ENCODE data around the gene RAB11A.
"Not testable (repeated sequence)": the region's sequence is repeated elsewhere in the genome, so short reads cannot be mapped to it uniquely, and the experiment has no call there.

Gene RAB11A

GRCh38 chr15:65841121-65841930 is 28.0 kb upstream of the RAB11A start:
- Histone ChIP-seq H3K27ac (ENCODE audit: low read depth, low read length) (no peak overlapping the region), H3K4me3 (ENCODE audit: low read depth in 1 of 2, low read length in 2 of 2) (no peak overlapping the region), H3K27me3 (ENCODE audit: control insufficient read depth in 1 of 2, insufficient read depth in 2 of 2, low read length in 2 of 2) (no peaks in the 10 kb centered on the region), H3K36me3 (ENCODE audit: control insufficient read depth in 1 of 2, insufficient read depth in 2 of 2, low read length in 2 of 2) (no peaks in the 10 kb centered on the region), H3K4me1 (ENCODE audit: control insufficient read depth in 1 of 2, insufficient read depth in 2 of 2, low read length in 2 of 2) (no peaks in the 10 kb centered on the region), H3K9ac (ENCODE audit: low read depth in 1 of 2, low read length in 2 of 2) (no peak overlapping the region), H3K9me3 (ENCODE audit: control insufficient read depth in 1 of 2, low read length in 2 of 2) (no peaks in the 10 kb centered on the region)

GRCh38 chr15:65845826-65846519 is 23.3 kb upstream of the RAB11A start:
- Histone ChIP-seq H3K9me3 (ENCODE audit: control insufficient read depth in 1 of 2, low read length in 2 of 2) (no peaks in the 10 kb centered on the region), H3K4me3 (ENCODE audit: low read depth in 1 of 2, low read length in 2 of 2) (no peak overlapping the region), H3K27me3 (ENCODE audit: control insufficient read depth in 1 of 2, insufficient read depth in 2 of 2, low read length in 2 of 2) (no peaks in the 10 kb centered on the region), H3K36me3 (ENCODE audit: control insufficient read depth in 1 of 2, insufficient read depth in 2 of 2, low read length in 2 of 2) (no peaks in the 10 kb centered on the region), H3K4me1 (ENCODE audit: control insufficient read depth in 1 of 2, insufficient read depth in 2 of 2, low read length in 2 of 2) (peaks cover 0 to 7% of the 10 kb centered on the region in 2 donors), H3K27ac (ENCODE audit: low read depth, low read length) (no peak overlapping the region), H3K9ac (ENCODE audit: low read depth in 1 of 2, low read length in 2 of 2) (no peak overlapping the region)

GRCh38 chr15:65847989-65848388 is 21.3 kb upstream of the RAB11A start:
- H3K4me1 ChIP-seq (ENCODE audit: control insufficient read depth in 1 of 2, insufficient read depth in 2 of 2, low read length in 2 of 2) = peaks cover 0 to 7% of the 10 kb centered on the region in 2 donors
- no peaks in the 10 kb centered on the region for H3K9me3 ChIP-seq (ENCODE audit: control insufficient read depth in 1 of 2, low read length in 2 of 2)
- H3K9ac ChIP-seq (ENCODE audit: low read depth in 1 of 2, low read length in 2 of 2) = no peak overlapping the region
- H3K36me3 ChIP-seq (ENCODE audit: control insufficient read depth in 1 of 2, insufficient read depth in 2 of 2, low read length in 2 of 2) = no peaks in the 10 kb centered on the region
- no peak overlapping the region for H3K4me3 ChIP-seq (ENCODE audit: low read depth in 1 of 2, low read length in 2 of 2)
- H3K27ac ChIP-seq (ENCODE audit: low read depth, low read length) = no peak overlapping the region
- no peaks in the 10 kb centered on the region for H3K27me3 ChIP-seq (ENCODE audit: control insufficient read depth in 1 of 2, insufficient read depth in 2 of 2, low read length in 2 of 2)

GRCh38 chr15:65851981-65852380 is 17.3 kb upstream of the RAB11A start:
- no peak overlapping the region for H3K9ac ChIP-seq (ENCODE audit: low read depth in 1 of 2, low read length in 2 of 2)
- H3K36me3 ChIP-seq (ENCODE audit: control insufficient read depth in 1 of 2, insufficient read depth in 2 of 2, low read length in 2 of 2) = no peaks in the 10 kb centered on the region
- H3K27me3 ChIP-seq (ENCODE audit: control insufficient read depth in 1 of 2, insufficient read depth in 2 of 2, low read length in 2 of 2) = no peaks in the 10 kb centered on the region
- peaks cover 0 to 7% of the 10 kb centered on the region in 2 donors for H3K4me1 ChIP-seq (ENCODE audit: control insufficient read depth in 1 of 2, insufficient read depth in 2 of 2, low read length in 2 of 2)
- H3K9me3 ChIP-seq (ENCODE audit: control insufficient read depth in 1 of 2, low read length in 2 of 2) = no peaks in the 10 kb centered on the region
- no peak overlapping the region for H3K4me3 ChIP-seq (ENCODE audit: low read depth in 1 of 2, low read length in 2 of 2)
- no peak overlapping the region for H3K27ac ChIP-seq (ENCODE audit: low read depth, low read length)

GRCh38 chr15:65856821-65857455 is 12.4 kb upstream of the RAB11A start:
- Histone ChIP-seq H3K27ac (ENCODE audit: low read depth, low read length) (no peak overlapping the region), H3K36me3 (ENCODE audit: control insufficient read depth in 1 of 2, insufficient read depth in 2 of 2, low read length in 2 of 2) (no peaks in the 10 kb centered on the region), H3K4me3 (ENCODE audit: low read depth in 1 of 2, low read length in 2 of 2) (no peak overlapping the region), H3K27me3 (ENCODE audit: control insufficient read depth in 1 of 2, insufficient read depth in 2 of 2, low read length in 2 of 2) (no peaks in the 10 kb centered on the region), H3K9ac (ENCODE audit: low read depth in 1 of 2, low read length in 2 of 2) (no peak overlapping the region), H3K4me1 (ENCODE audit: control insufficient read depth in 1 of 2, insufficient read depth in 2 of 2, low read length in 2 of 2) (no peaks in the 10 kb centered on the region), H3K9me3 (ENCODE audit: control insufficient read depth in 1 of 2, low read length in 2 of 2) (no peaks in the 10 kb centered on the region)

GRCh38 chr15:65857718-65858402 is 11.4 kb upstream of the RAB11A start:
- Histone ChIP-seq H3K4me3 (ENCODE audit: low read depth in 1 of 2, low read length in 2 of 2) (no peak overlapping the region), H3K36me3 (ENCODE audit: control insufficient read depth in 1 of 2, insufficient read depth in 2 of 2, low read length in 2 of 2) (no peaks in the 10 kb centered on the region), H3K9ac (ENCODE audit: low read depth in 1 of 2, low read length in 2 of 2) (no peak overlapping the region), H3K4me1 (ENCODE audit: control insufficient read depth in 1 of 2, insufficient read depth in 2 of 2, low read length in 2 of 2) (no peaks in the 10 kb centered on the region), H3K27ac (ENCODE audit: low read depth, low read length) (no peak overlapping the region), H3K27me3 (ENCODE audit: control insufficient read depth in 1 of 2, insufficient read depth in 2 of 2, low read length in 2 of 2) (no peaks in the 10 kb centered on the region), H3K9me3 (ENCODE audit: control insufficient read depth in 1 of 2, low read length in 2 of 2) (no peaks in the 10 kb centered on the region)

GRCh38 chr15:65862682-65863081 is 6.6 kb upstream of the RAB11A start:
- Histone ChIP-seq H3K9me3 (ENCODE audit: control insufficient read depth in 1 of 2, low read length in 2 of 2) (no peaks in the 10 kb centered on the region), H3K36me3 (ENCODE audit: control insufficient read depth in 1 of 2, insufficient read depth in 2 of 2, low read length in 2 of 2) (no peaks in the 10 kb centered on the region), H3K4me3 (ENCODE audit: low read depth in 1 of 2, low read length in 2 of 2) (no peak overlapping the region), H3K27me3 (ENCODE audit: control insufficient read depth in 1 of 2, insufficient read depth in 2 of 2, low read length in 2 of 2) (no peaks in the 10 kb centered on the region), H3K4me1 (ENCODE audit: control insufficient read depth in 1 of 2, insufficient read depth in 2 of 2, low read length in 2 of 2) (no peaks in the 10 kb centered on the region), H3K9ac (ENCODE audit: low read depth in 1 of 2, low read length in 2 of 2) (no peak overlapping the region), H3K27ac (ENCODE audit: low read depth, low read length) (no peak overlapping the region)

GRCh38 chr15:65863106-65863505 is 6.2 kb upstream of the RAB11A start:
- Histone ChIP-seq H3K4me3 (ENCODE audit: low read depth in 1 of 2, low read length in 2 of 2) (no peak overlapping the region), H3K27me3 (ENCODE audit: control insufficient read depth in 1 of 2, insufficient read depth in 2 of 2, low read length in 2 of 2) (no peaks in the 10 kb centered on the region), H3K27ac (ENCODE audit: low read depth, low read length) (no peak overlapping the region), H3K36me3 (ENCODE audit: control insufficient read depth in 1 of 2, insufficient read depth in 2 of 2, low read length in 2 of 2) (no peaks in the 10 kb centered on the region), H3K4me1 (ENCODE audit: control insufficient read depth in 1 of 2, insufficient read depth in 2 of 2, low read length in 2 of 2) (no peaks in the 10 kb centered on the region), H3K9ac (ENCODE audit: low read depth in 1 of 2, low read length in 2 of 2) (no peak overlapping the region), H3K9me3 (ENCODE audit: control insufficient read depth in 1 of 2, low read length in 2 of 2) (no peaks in the 10 kb centered on the region)

GRCh38 chr15:65867244-65867643 is 2.0 kb upstream of the RAB11A start:
- Histone ChIP-seq H3K27me3 (ENCODE audit: control insufficient read depth in 1 of 2, insufficient read depth in 2 of 2, low read length in 2 of 2) (no peaks in the 10 kb centered on the region), H3K4me1 (ENCODE audit: control insufficient read depth in 1 of 2, insufficient read depth in 2 of 2, low read length in 2 of 2) (peaks cover 6 to 9% of the 10 kb centered on the region in 2 donors), H3K9me3 (ENCODE audit: control insufficient read depth in 1 of 2, low read length in 2 of 2) (no peaks in the 10 kb centered on the region), H3K36me3 (ENCODE audit: control insufficient read depth in 1 of 2, insufficient read depth in 2 of 2, low read length in 2 of 2) (no peaks in the 10 kb centered on the region), H3K9ac (ENCODE audit: low read depth in 1 of 2, low read length in 2 of 2) (no peak overlapping the region), H3K4me3 (ENCODE audit: low read depth in 1 of 2, low read length in 2 of 2) (no peak overlapping the region), H3K27ac (ENCODE audit: low read depth, low read length) (no peak overlapping the region)

- not testable (repeated sequence) for H3K9ac ChIP-seq (ENCODE audit: low read depth in 1 of 2, low read length in 2 of 2); H3K36me3 ChIP-seq (ENCODE audit: control insufficient read depth in 1 of 2, insufficient read depth in 2 of 2, low read length in 2 of 2); H3K27me3 ChIP-seq (ENCODE audit: control insufficient read depth in 1 of 2, insufficient read depth in 2 of 2, low read length in 2 of 2); H3K27ac ChIP-seq (ENCODE audit: low read depth, low read length); H3K9me3 ChIP-seq (ENCODE audit: control insufficient read depth in 1 of 2, low read length in 2 of 2); H3K4me1 ChIP-seq (ENCODE audit: control insufficient read depth in 1 of 2, insufficient read depth in 2 of 2, low read length in 2 of 2); H3K4me3 ChIP-seq (ENCODE audit: low read depth in 1 of 2, low read length in 2 of 2)
These were observed 1.4 kb upstream of the RAB11A start for GRCh38 chr15:65867933-65868332.

All from duodenal mucosa (tissue), 2 donors.